GM23338 (cell line): ENCODE measurements around the gene ACAD9.

Experiments
- CREB1 ChIP-seq: fragments of 250-450 bp; sonication (Bioruptor Pico); IDR thresholded peaks from 2 replicates; pipeline ENCODE4 v1.5.0; 2020; ENCODE audit warnings: low read depth, mild to moderate bottlenecking, moderate library complexity
- CTCF ChIP-seq, 2 experiments: fragments of 200-600 bp in 1 of 2; sonication (generic) in 1 of 2; conservative IDR thresholded peaks; 2 replicates each; pipeline versions ENCODE4 v1.5.1 to v1.6.1; 2016 to 2017; ENCODE audit warnings: antibody characterized with exemption in 2 of 2, low read depth in 2 of 2, mild to moderate bottlenecking in 2 of 2, moderate library complexity in 1 of 2
- ETS1 ChIP-seq: IDR thresholded peaks from 2 replicates; pipeline ENCODE4 v1.6.1; 2016; ENCODE audit warnings: antibody characterized with exemption
- EZH2 ChIP-seq: fragments of 200-600 bp; sonication (generic); IDR thresholded peaks from one replicate; pipeline ENCODE4 v1.8.0; 2017; ENCODE audit warnings: antibody characterized with exemption, mild to moderate bottlenecking, low read depth; ENCODE audit not compliant: unreplicated experiment
- EZH2phosphoT487 ChIP-seq: fragments of 200-600 bp; sonication (generic); IDR thresholded peaks from one replicate; pipeline ENCODE4 v1.8.1; 2018; ENCODE audit warnings: antibody characterized with exemption; ENCODE audit not compliant: unreplicated experiment
- JUNB ChIP-seq: IDR thresholded peaks from one replicate; pipeline ENCODE4 v1.6.1; 2016; ENCODE audit warnings: antibody characterized with exemption; ENCODE audit not compliant: unreplicated experiment
- NANOG ChIP-seq: IDR thresholded peaks from 2 replicates; pipeline ENCODE4 v1.6.1; 2016; ENCODE audit warnings: antibody characterized with exemption, borderline replicate concordance
- POLR2AphosphoS5 ChIP-seq: IDR thresholded peaks from 2 replicates; pipeline ENCODE4 v1.6.1; 2016; ENCODE audit warnings: antibody characterized with exemption, low read depth
- REST ChIP-seq: IDR thresholded peaks from one replicate; pipeline ENCODE4 v1.6.1; 2018; ENCODE audit warnings: antibody characterized with exemption; ENCODE audit not compliant: unreplicated experiment
- STAT1 ChIP-seq: IDR thresholded peaks from one replicate; pipeline ENCODE4 v1.6.1; 2016; ENCODE audit warnings: antibody characterized with exemption; ENCODE audit not compliant: unreplicated experiment
- ZNF114 ChIP-seq: fragments of 250-450 bp; sonication (Bioruptor Pico); IDR thresholded peaks from 2 replicates; pipeline ENCODE4 v1.5.0; 2020; ENCODE audit warnings: mild to moderate bottlenecking, moderate library complexity
- ZNF331 ChIP-seq: fragments of 250-450 bp; sonication (Bioruptor Pico); IDR thresholded peaks from 2 replicates; pipeline ENCODE4 v1.5.0; 2020; ENCODE audit warnings: low read depth, mild to moderate bottlenecking, moderate library complexity
- ZNF462 ChIP-seq: fragments of 250-450 bp; sonication (Bioruptor Pico); IDR thresholded peaks from 2 replicates; pipeline ENCODE4 v1.5.0; 2020; ENCODE audit warnings: mild to moderate bottlenecking, moderate library complexity

- TF ChIP-seq CTCF (conservative IDR thresholded peaks at IDR 0.05; ENCODE audit: low read depth in 2 of 2) (no peak), EZH2 (no peak), POLR2AphosphoS5 (no peak), CREB1 (CRISPR knock-in tag) (no peak), ZNF331 (no peak), JUNB (no peak), REST (no peak), NANOG (no peak), EZH2phosphoT487 (no peak), ZNF114 (CRISPR knock-in tag) (no peak), STAT1 (no peak), ETS1 (no peak), ZNF462 (CRISPR knock-in tag) (no peak)
Measured at GRCh38 chr3:128906804-128907525, 27.5 kb downstream of the ACAD9 start.
